Endothelial cell of umbilical vein (primary cell): ENCODE measurements around the gene KAZN.

ENCODE experiments used
- CTCF ChIP-seq, 2 donors: IDR thresholded peaks; 1 replicate in 1 of 2; 2 replicates in 1 of 2; pipeline ENCODE4 v1.5.1; 2011; ENCODE audit warnings: low read length in 2 of 2, mild to moderate bottlenecking in 2 of 2, moderate library complexity in 2 of 2, control low read depth in 1 of 2, inconsistent platforms in 1 of 2, low read depth in 1 of 2; ENCODE audit not compliant: insufficient read depth in 1 of 2; ENCODE audit errors: extremely low read depth in 1 of 2
- EZH2 ChIP-seq: IDR thresholded peaks from 2 replicates; pipeline ENCODE4 v1.6.1; 2012; ENCODE audit warnings: borderline replicate concordance, low read depth, mild to moderate bottlenecking, moderate library complexity, low read length, inconsistent platforms; ENCODE audit not compliant: severe bottlenecking
- GATA2 ChIP-seq: IDR thresholded peaks from 2 replicates; pipeline ENCODE4 v1.7.0; 2011; ENCODE audit warnings: low read depth, mild to moderate bottlenecking, moderate library complexity, mixed read lengths, low read length; ENCODE audit not compliant: insufficient read length, insufficient read depth
- MYC ChIP-seq: IDR thresholded peaks from one replicate; pipeline ENCODE4 v1.6.1; 2011; ENCODE audit warnings: mild to moderate bottlenecking, low read depth, low read length
- POLR2A ChIP-seq: IDR thresholded peaks from 2 replicates; pipeline ENCODE4 v1.6.1; 2012; ENCODE audit warnings: low read depth, mild to moderate bottlenecking, control low read depth, low read length
- POLR2AphosphoS5 ChIP-seq: IDR thresholded peaks from 2 replicates; pipeline ENCODE4 v1.6.1; 2012; ENCODE audit warnings: low read depth, mild to moderate bottlenecking, control low read depth, low read length, moderate library complexity; ENCODE audit not compliant: insufficient read depth
- TF ChIP-seq, protein P1 (sequence below): IDR thresholded peaks from 2 replicates; pipeline ENCODE4 v1.6.1; 2011; ENCODE audit not compliant: insufficient read depth, insufficient read length

DNA sequence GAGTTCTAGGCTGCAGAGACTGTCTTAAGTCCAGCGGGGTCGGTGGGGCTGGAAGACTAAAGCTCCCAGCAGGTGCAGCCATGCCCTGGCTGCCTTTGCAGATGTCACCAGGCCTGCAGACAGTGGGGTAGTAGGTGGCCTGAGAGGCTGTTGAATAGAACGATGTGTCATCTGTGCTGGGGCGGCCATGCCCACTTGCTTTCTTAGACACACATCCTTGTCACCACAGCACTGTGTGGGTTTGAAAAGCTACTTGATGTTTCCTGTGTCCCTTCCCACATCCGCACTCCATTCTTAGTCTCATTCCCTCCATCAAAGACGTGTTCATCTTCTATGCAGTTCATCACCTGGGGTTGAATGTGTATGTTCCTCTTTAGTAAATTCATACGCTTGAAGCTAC, 370.5 kb downstream of the KAZN start:
- TF ChIP-seq POLR2A: no peak
- no peak for TF ChIP-seq CTCF (IDR thresholded peaks at IDR 0.05; ENCODE audit: extremely low read depth in 1 of 2, insufficient read depth in 1 of 2, low read depth in 1 of 2, low read length in 2 of 2)
- TF ChIP-seq EZH2: no peak
- TF ChIP-seq POLR2AphosphoS5: no peak
- TF ChIP-seq, protein P1, sequence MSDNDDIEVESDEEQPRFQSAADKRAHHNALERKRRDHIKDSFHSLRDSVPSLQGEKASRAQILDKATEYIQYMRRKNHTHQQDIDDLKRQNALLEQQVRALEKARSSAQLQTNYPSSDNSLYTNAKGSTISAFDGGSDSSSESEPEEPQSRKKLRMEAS: no peak
- no peak for TF ChIP-seq MYC
- no peak for TF ChIP-seq GATA2
